Measurements from ENCODE around the gene CDK8. TPM values are rescaled to one million over a fixed set of nuclear protein-coding genes. Genes with fewer than 3 reads are reported as not detected.
A peak's percentile ranks its signal among the peaks of the same experiment; 100 is the strongest.

Gene CDK8
- 18.4 and 18.9 TPM in 2 replicates for total RNA-seq

DNA sequence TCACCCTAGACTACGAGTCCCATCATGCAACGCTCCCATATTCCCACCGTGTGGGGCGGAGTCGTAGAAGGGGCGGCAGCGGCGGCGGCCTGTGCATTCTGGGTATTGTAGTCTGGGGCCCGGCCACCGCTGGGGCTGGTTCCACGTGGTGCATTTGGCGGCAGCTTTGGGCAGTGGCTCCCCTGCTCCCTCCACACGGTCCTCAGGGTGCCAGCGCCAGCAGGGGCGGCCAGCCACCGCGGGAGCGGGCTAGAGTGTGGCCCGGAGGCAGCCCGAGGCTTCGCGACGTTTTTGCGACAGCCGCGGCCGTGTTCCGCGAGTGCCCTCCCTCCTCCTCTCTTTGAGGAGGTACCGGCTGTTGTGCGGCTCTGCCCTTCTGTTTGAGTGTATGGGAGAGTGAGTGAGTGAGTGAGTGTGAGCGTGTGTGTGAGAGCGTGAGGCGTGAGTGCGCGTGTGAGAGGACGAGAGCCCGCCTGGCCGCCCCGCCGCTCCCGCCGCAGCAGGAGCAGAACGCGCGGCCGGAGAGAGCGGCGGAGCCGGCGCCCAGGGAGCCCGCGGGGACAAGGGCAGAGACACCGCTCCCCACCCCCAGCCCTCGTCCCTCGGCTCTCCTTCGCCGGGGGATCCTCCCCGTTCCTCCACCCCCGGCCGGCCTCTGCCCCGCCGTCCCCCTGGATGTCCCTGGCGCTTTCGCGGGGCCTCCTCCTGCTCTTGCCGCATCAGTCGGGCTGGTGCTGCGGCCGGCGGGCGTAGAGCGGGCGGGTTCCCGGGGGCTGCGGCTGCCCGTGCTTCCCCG, at the start of gene CDK8:
Gene CDK8 (plus strand): TSS at position 343 of the 796 bp plus-strand sequence. CDS start 513 bp downstream, outside the sequence.
- Mint-ChIP-seq H3K4me3 (peak within 1 kb of the TSS; percentile 91), H3K27ac (peak within 1 kb of the TSS; percentile 88)
- intact Hi-C loops (cut with micrococcal nuclease): loop anchor here (1.0 to 10.0 kb wide), 6 partner anchors 33 to 1885 kb away; partner anchors contain the start of genes LNX2, MTMR6, PAN3 and POLR1D

DNA sequence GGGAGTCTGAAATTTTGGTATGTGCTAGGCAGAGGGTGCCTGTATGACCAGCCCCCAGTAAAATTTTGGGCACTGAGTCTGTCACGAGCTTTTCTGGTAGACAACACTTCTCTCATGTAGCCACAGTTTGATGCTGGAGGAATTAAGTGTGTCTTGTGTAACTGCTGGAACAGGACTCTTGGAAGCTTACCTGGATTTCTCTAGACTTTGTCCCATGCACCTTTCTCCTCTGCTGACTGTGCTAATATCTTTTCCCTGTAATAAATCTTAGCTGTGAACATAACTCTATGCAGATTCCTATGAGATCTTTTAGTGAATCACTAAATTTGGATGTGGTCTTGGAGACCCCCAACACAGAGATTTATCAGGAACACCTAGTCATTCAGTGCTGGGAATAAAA, 45.6 kb upstream of the CDK8 start:
- Mint-ChIP-seq H3K4me1 (ENCODE audit: low read depth) (peaks cover 8% of the 10 kb centered on the region), H3K27me3 (ENCODE audit: insufficient read depth) (no peaks in the 10 kb centered on the region), H3K9me3 (no peaks in the 10 kb centered on the region), H3K4me3 (no peak overlapping the region), H3K27ac (no peak overlapping the region), H3K36me3 (ENCODE audit: low read depth) (peaks cover 36% of the 10 kb centered on the region)
- intact Hi-C loops (cut with micrococcal nuclease): loop anchor here (5.0 kb wide), 1 partner anchor 1176 kb away; no protein-coding TSS in a partner anchor
- no peak for DNase-seq (ENCODE audit: low spot score)

More for the DNA sequence above, at the start of gene CDK8:
- H3K36me3 Mint-ChIP-seq (ENCODE audit: low read depth): peaks cover 3% of the 10 kb centered on the region
- DNase-seq (ENCODE audit: low spot score): peak; percentile 80
- H3K9me3 Mint-ChIP-seq: no peaks in the 10 kb centered on the region
- peaks cover 2% of the 10 kb centered on the region for H3K27me3 Mint-ChIP-seq (ENCODE audit: insufficient read depth)
- H3K4me1 Mint-ChIP-seq (ENCODE audit: low read depth): peaks cover 25% of the 10 kb centered on the region

DNA sequence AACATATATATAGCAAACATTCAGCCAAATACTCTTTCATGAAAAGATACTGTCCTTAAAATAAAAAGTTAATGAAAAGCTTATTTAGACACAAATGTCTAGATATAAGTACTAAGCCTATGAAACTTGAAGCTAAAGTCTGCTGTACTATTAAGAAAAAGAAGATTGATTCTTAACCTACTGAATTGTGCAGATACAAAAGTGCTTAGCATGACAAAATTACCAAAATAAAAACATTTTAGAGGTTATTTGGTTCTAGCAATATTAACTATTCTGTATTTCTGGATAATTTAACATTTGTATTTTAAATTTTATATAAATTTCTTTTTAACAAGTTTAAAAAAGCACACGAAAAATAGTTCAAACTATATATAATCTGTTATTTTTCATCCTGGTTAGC, 40.6 kb upstream of the CDK8 start:
- H3K4me1 Mint-ChIP-seq (ENCODE audit: low read depth): peaks cover 29% of the 10 kb centered on the region
- no peak overlapping the region for H3K27ac Mint-ChIP-seq
- DNase-seq (ENCODE audit: low spot score): no peak
- H3K9me3 Mint-ChIP-seq: no peaks in the 10 kb centered on the region
- H3K36me3 Mint-ChIP-seq (ENCODE audit: low read depth): peaks cover 54% of the 10 kb centered on the region
- intact Hi-C loops (cut with micrococcal nuclease): no loop called here
- H3K27me3 Mint-ChIP-seq (ENCODE audit: insufficient read depth): no peaks in the 10 kb centered on the region
- H3K4me3 Mint-ChIP-seq: no peak overlapping the region

DNA sequence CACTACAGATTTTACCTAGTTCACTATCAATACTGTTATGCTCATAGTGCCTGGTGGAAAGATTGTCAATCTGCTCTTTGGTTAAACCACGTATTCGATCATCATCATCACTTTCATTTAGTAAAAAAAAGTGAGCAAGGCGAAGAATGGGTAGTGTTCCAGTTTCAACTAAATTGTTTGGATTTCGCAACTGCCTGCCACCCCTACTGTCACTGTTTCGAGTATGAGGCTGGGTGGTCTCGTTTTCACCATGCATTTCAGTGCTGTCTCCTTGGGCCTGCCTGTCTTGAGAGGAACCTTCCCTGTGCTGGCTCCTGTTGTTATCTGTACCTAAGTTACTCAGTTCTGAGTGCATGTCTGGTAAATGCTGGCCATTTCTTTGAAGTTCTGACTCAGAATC, 39.9 kb upstream of the CDK8 start:
- no peak for DNase-seq (ENCODE audit: low spot score)
- peaks cover 29% of the 10 kb centered on the region for H3K4me1 Mint-ChIP-seq (ENCODE audit: low read depth)
- H3K9me3 Mint-ChIP-seq: no peaks in the 10 kb centered on the region
- no peak overlapping the region for H3K27ac Mint-ChIP-seq
- no peaks in the 10 kb centered on the region for H3K27me3 Mint-ChIP-seq (ENCODE audit: insufficient read depth)
- intact Hi-C loops (cut with micrococcal nuclease): no loop called here
- peaks cover 49% of the 10 kb centered on the region for H3K36me3 Mint-ChIP-seq (ENCODE audit: low read depth)
- H3K4me3 Mint-ChIP-seq: no peak overlapping the region

DNA sequence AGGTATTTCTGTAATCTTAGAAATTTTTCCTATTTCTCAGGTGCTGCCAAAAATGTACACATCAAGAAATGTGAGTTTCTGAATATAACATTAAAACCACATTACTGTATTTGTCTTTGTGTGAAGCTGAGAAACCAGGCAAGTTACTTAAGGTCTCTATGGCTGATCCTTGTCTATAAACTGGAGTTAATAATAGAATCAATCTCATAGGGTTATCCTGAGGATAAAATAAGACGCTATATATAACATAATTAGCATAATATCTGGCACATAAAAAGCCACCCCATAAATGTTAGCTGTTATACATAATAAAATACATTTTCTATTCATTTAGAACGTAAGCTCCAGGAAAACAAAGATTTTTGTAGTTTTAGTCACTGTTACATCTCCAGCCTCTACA, 37.9 kb upstream of the CDK8 start:
- Mint-ChIP-seq H3K27ac (no peak overlapping the region), H3K36me3 (ENCODE audit: low read depth) (peaks cover 45% of the 10 kb centered on the region), H3K9me3 (no peaks in the 10 kb centered on the region), H3K4me1 (ENCODE audit: low read depth) (peaks cover 48% of the 10 kb centered on the region), H3K27me3 (ENCODE audit: insufficient read depth) (no peaks in the 10 kb centered on the region), H3K4me3 (no peak overlapping the region)
- no peak for DNase-seq (ENCODE audit: low spot score)
- intact Hi-C loops (cut with micrococcal nuclease): no loop called here

GRCh38 chr13:26219726-26220125, 34.2 kb upstream of the CDK8 start:
- H3K27me3 Mint-ChIP-seq (ENCODE audit: insufficient read depth): no peaks in the 10 kb centered on the region
- H3K36me3 Mint-ChIP-seq (ENCODE audit: low read depth): peaks cover 32% of the 10 kb centered on the region

GRCh38 chr13:26220575-26220974, 33.4 kb upstream of the CDK8 start:
- intact Hi-C loops (cut with micrococcal nuclease): loop anchor here (2.0 to 10.0 kb wide), 5 partner anchors 912 to 1914 kb away; partner anchors contain the start of genes LNX2, NUP58, PAN3 and POLR1D
- H3K27ac Mint-ChIP-seq: no peak overlapping the region
- peaks cover 39% of the 10 kb centered on the region for H3K4me1 Mint-ChIP-seq (ENCODE audit: low read depth)
- H3K4me3 Mint-ChIP-seq: peak overlapping the region; percentile 99
- no peaks in the 10 kb centered on the region for H3K9me3 Mint-ChIP-seq
- no peaks in the 10 kb centered on the region for H3K27me3 Mint-ChIP-seq (ENCODE audit: insufficient read depth)
- peaks cover 24% of the 10 kb centered on the region for H3K36me3 Mint-ChIP-seq (ENCODE audit: low read depth)
- DNase-seq (ENCODE audit: low spot score): no peak

More at GRCh38 chr13:26219726-26220125, 34.2 kb upstream of the CDK8 start:
- intact Hi-C loops (cut with micrococcal nuclease): loop anchor here (2.0 to 10.0 kb wide), 5 partner anchors 911 to 1915 kb away; partner anchors contain the start of genes LNX2, NUP58, PAN3 and POLR1D
- H3K4me3 Mint-ChIP-seq: peak overlapping the region; percentile 99
- no peak overlapping the region for H3K27ac Mint-ChIP-seq
- peaks cover 46% of the 10 kb centered on the region for H3K4me1 Mint-ChIP-seq (ENCODE audit: low read depth)
- no peaks in the 10 kb centered on the region for H3K9me3 Mint-ChIP-seq
- no peak for DNase-seq (ENCODE audit: low spot score)

DNA sequence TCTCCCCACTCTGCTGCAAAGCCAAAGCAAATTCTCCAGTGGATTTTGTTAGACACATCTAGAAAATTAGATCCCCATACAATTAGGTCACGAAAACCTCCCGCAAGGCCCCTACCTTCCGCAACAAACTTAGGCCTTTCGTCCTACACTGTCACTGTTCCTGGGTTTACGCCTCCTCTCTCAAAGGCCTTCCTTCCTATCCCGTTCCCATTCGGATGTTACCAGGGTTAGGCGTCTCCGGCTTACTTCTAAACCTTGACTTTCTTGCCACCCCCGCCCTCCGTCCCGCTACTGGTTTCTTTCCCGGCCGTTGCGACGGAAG, 32.6 kb upstream of the CDK8 start:
- peaks cover 24% of the 10 kb centered on the region for H3K36me3 Mint-ChIP-seq (ENCODE audit: low read depth)
- no peak for DNase-seq (ENCODE audit: low spot score)
- peaks cover 39% of the 10 kb centered on the region for H3K4me1 Mint-ChIP-seq (ENCODE audit: low read depth)
- H3K27me3 Mint-ChIP-seq (ENCODE audit: insufficient read depth): no peaks in the 10 kb centered on the region
- H3K9me3 Mint-ChIP-seq: no peaks in the 10 kb centered on the region
- peak overlapping the region; percentile 100 for H3K27ac Mint-ChIP-seq
- intact Hi-C loops (cut with micrococcal nuclease): loop anchor here (1.0 to 10.0 kb wide), 8 partner anchors 32 to 1913 kb away; partner anchors contain the start of genes LNX2, MTIF3, NUP58 and PAN3
- peak overlapping the region; percentile 99 for H3K4me3 Mint-ChIP-seq

GRCh38 chr13:26221721-26222519, 32.0 kb upstream of the CDK8 start, which contains the start of gene RNF6:
TSS of gene RNF6 (minus strand) at chr13:26222314. CDS start at chr13:26219649, 2,665 bp downstream.
- H3K27me3 Mint-ChIP-seq (ENCODE audit: insufficient read depth): no peaks in the 10 kb centered on the region
- DNase-seq (ENCODE audit: low spot score): peak; percentile 83
- H3K9me3 Mint-ChIP-seq: no peaks in the 10 kb centered on the region
- peaks cover 38% of the 10 kb centered on the region for H3K4me1 Mint-ChIP-seq (ENCODE audit: low read depth)
- intact Hi-C loops (cut with micrococcal nuclease): loop anchor here (1.0 to 10.0 kb wide), 8 partner anchors 31 to 1913 kb away; partner anchors contain the start of genes LNX2, MTIF3, NUP58 and PAN3
- H3K27ac Mint-ChIP-seq: peak within 1 kb of the TSS; percentile 100
- H3K36me3 Mint-ChIP-seq (ENCODE audit: low read depth): peaks cover 23% of the 10 kb centered on the region
- H3K4me3 Mint-ChIP-seq: peak within 1 kb of the TSS; percentile 99

GRCh38 chr13:26222520-26223046, 31.3 kb upstream of the CDK8 start:
- Mint-ChIP-seq H3K27ac (peak overlapping the region; percentile 100), H3K9me3 (no peaks in the 10 kb centered on the region), H3K36me3 (ENCODE audit: low read depth) (peaks cover 18% of the 10 kb centered on the region), H3K27me3 (ENCODE audit: insufficient read depth) (no peaks in the 10 kb centered on the region), H3K4me3 (peak overlapping the region; percentile 99), H3K4me1 (ENCODE audit: low read depth) (peaks cover 33% of the 10 kb centered on the region)
- no peak for DNase-seq (ENCODE audit: low spot score)
- intact Hi-C loops (cut with micrococcal nuclease): loop anchor here (5.0 to 10.0 kb wide), 3 partner anchors 1300 to 1912 kb away; partner anchors contain the start of genes LNX2, PAN3 and POLR1D

GRCh38 chr13:26225896-26226617, 27.9 kb upstream of the CDK8 start:
- H3K27ac Mint-ChIP-seq: no peak overlapping the region
- H3K36me3 Mint-ChIP-seq (ENCODE audit: low read depth): peaks cover 5% of the 10 kb centered on the region
- no peaks in the 10 kb centered on the region for H3K9me3 Mint-ChIP-seq
- intact Hi-C loops (cut with micrococcal nuclease): loop anchor here (10.0 kb wide), 1 partner anchor 1909 kb away; the partner anchor contains the start of gene PAN3
- no peak overlapping the region for H3K4me3 Mint-ChIP-seq
- H3K4me1 Mint-ChIP-seq (ENCODE audit: low read depth): peaks cover 14% of the 10 kb centered on the region
- H3K27me3 Mint-ChIP-seq (ENCODE audit: insufficient read depth): no peaks in the 10 kb centered on the region
- no peak for DNase-seq (ENCODE audit: low spot score)

All from activated T-helper 1 cell treated with anti-CD3 and anti-CD28 coated beads, Interleukin-12 subunit alpha, Interleukin-12 subunit beta, Interleukin-2, Interleukin-4 antibody, amounts not matched to agents 30 ng/mL and 10 ng/mL and 1 ng/mL, durations not matched to agents 14 hours and 24 hours and 36 hours (primary cell).